Sciatic nerve (tissue), 2 donors: ENCODE data around the gene FAM83C. TPM values are rescaled to one million over a fixed set of nuclear protein-coding genes. Genes with fewer than 3 reads are reported as not detected.

ENCODE experiments used
- ATAC-seq: fragments of 200-7000 bp; cut with Tn5 transposase; one replicate; pipeline ENCODE4 v1.9.1; 2020; ENCODE audit warnings: mild to moderate bottlenecking, moderate library complexity
- DNase-seq: peaks from one replicate; pipeline ENCODE4 v3.0.0-alpha.2; 2020; ENCODE audit warnings: low spot score
- intact Hi-C: fragments of 100-400 bp; cut with DNase I; formaldehyde crosslinking; loops from one replicate; pipeline ENCODE4 v1.14.2; 2022
- total RNA-seq: library from RNA; stranded (reverse); fragmentation: NEBNext Ultra II Directional; extraction: Animal tissue kit (Norgen Biotek cat#: 25700); gene quantifications from one replicate; pipeline ENCODE4 v1.2.1, GENCODE V29; 2021
- donor health status: DM: no; HTN: no; CAD: no.
- donor health status: DM: no; HTN: no; CAD: no.

FAM83C gene
- total RNA-seq, 1 donor from 2014 or later = not detected

- intact Hi-C loops = no loop called here
- ATAC-seq (no peak), DNase-seq (no peak)
Measured at GRCh38 chr20:35302421-35303335, 10.5 kb upstream of the FAM83C start.

GRCh38 chr20:35301426-35301825 lies 9.2 kb upstream of the FAM83C start:
- ATAC-seq = no peak
- intact Hi-C loops = no loop called here
- no peak for DNase-seq

GRCh38 chr20:35300469-35301262 lies 8.4 kb upstream of the FAM83C start:
- intact Hi-C loops = no loop called here
- DNase-seq = no peak
- ATAC-seq = no peak

GRCh38 chr20:35299780-35300179 lies 7.6 kb upstream of the FAM83C start:
- DNase-seq (no peak), ATAC-seq (no peak)
- intact Hi-C loops = no loop called here

- ATAC-seq (no peak), DNase-seq (no peak)
- intact Hi-C loops = no loop called here
Measured at GRCh38 chr20:35298264-35298663, 6.0 kb upstream of the FAM83C start.

GRCh38 chr20:35297740-35298139 lies 5.5 kb upstream of the FAM83C start:
- intact Hi-C loops = no loop called here
- ATAC-seq = no peak
- no peak for DNase-seq

- no peak for DNase-seq
- intact Hi-C loops = no loop called here
- no peak for ATAC-seq
Measured at GRCh38 chr20:35297155-35297554, 4.9 kb upstream of the FAM83C start.

GRCh38 chr20:35296101-35296554 lies 3.9 kb upstream of the FAM83C start:
- ATAC-seq (no peak), DNase-seq (no peak)
- intact Hi-C loops = no loop called here

GRCh38 chr20:35295674-35296073 lies 3.4 kb upstream of the FAM83C start:
- no peak for DNase-seq
- no peak for ATAC-seq
- intact Hi-C loops = no loop called here

- intact Hi-C loops = no loop called here
- ATAC-seq (no peak), DNase-seq (no peak)
Measured at GRCh38 chr20:35295058-35295457, 2.8 kb upstream of the FAM83C start.

- ATAC-seq = no peak
- DNase-seq = no peak
- intact Hi-C loops = no loop called here
Measured at GRCh38 chr20:35294293-35294685, 2.1 kb upstream of the FAM83C start.

- no peak for ATAC-seq
- intact Hi-C loops = no loop called here
- DNase-seq = no peak
Measured at GRCh38 chr20:35293303-35294292, 1.4 kb upstream of the FAM83C start.

GRCh38 chr20:35292504-35293285 lies 470 bp upstream of the FAM83C start:
- ATAC-seq (no peak), DNase-seq (no peak)
- intact Hi-C loops = no loop called here

- intact Hi-C loops = no loop called here
- DNase-seq = no peak
- ATAC-seq = no peak
Measured at GRCh38 chr20:35290887-35291417, 1.3 kb downstream of the FAM83C start.

- DNase-seq (no peak), ATAC-seq (no peak)
- intact Hi-C loops = no loop called here
Measured at GRCh38 chr20:35290186-35290886, 1.9 kb downstream of the FAM83C start.

GRCh38 chr20:35288325-35289060 lies 3.7 kb downstream of the FAM83C start:
- intact Hi-C loops = no loop called here
- no peak for ATAC-seq
- DNase-seq = no peak
